Measurements from ENCODE around the gene ARHGAP11A.

DNA sequence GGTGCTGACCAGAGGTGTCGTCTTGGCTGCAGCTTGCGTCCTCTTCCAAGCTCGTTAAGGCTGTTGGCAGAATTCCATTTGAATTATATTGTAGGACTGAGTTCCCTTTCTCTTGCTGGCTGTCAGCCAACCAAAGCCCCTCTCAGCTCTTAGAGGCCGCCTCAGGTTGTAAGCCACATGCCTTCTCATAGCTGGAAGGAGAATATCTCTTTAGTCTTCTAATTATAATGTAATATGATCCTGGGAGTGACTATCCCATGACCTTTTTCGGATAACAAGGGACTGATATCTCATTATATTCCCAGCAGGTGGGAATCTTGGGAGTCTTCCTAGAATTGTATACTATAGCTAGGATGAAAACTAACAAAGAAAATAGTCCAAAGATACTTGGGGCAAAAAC, 31.0 kb downstream of the ARHGAP11A start:
- TF ChIP-seq POLR2A (IDR thresholded peaks at IDR 0.05) (no peak), POLR2AphosphoS5 (IDR thresholded peaks at IDR 0.05) (no peak), EP300 (IDR thresholded peaks at IDR 0.05) (no peak)
- TF ChIP-seq, protein P1, sequence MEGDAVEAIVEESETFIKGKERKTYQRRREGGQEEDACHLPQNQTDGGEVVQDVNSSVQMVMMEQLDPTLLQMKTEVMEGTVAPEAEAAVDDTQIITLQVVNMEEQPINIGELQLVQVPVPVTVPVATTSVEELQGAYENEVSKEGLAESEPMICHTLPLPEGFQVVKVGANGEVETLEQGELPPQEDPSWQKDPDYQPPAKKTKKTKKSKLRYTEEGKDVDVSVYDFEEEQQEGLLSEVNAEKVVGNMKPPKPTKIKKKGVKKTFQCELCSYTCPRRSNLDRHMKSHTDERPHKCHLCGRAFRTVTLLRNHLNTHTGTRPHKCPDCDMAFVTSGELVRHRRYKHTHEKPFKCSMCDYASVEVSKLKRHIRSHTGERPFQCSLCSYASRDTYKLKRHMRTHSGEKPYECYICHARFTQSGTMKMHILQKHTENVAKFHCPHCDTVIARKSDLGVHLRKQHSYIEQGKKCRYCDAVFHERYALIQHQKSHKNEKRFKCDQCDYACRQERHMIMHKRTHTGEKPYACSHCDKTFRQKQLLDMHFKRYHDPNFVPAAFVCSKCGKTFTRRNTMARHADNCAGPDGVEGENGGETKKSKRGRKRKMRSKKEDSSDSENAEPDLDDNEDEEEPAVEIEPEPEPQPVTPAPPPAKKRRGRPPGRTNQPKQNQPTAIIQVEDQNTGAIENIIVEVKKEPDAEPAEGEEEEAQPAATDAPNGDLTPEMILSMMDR (IDR thresholded peaks at IDR 0.05) = no peak
